SK-N-SH treated with all-trans-retinoic acid at 6 μM for 48 hours (cell line): ENCODE data around the gene SYTL3.
A peak's percentile ranks its signal among the peaks of the same experiment; 100 is the strongest.
"Not testable (repeated sequence)": the region's sequence is repeated elsewhere in the genome, so short reads cannot be mapped to it uniquely, and the experiment has no call there.

Source experiments
- ATAC-seq: fragments of 200-7000 bp; cut with Tn5 transposase; 3 replicates; pipeline ENCODE4 v1.9.1; 2020; ENCODE audit warnings: mild to moderate bottlenecking, moderate library complexity
- ARNTL ChIP-seq: fragments of 450-650 bp; formaldehyde crosslinking; IDR thresholded peaks from 2 replicates; pipeline ENCODE4 v1.5.0; 2020; ENCODE audit warnings: low read depth, mild to moderate bottlenecking, moderate library complexity, borderline replicate concordance
- BACH2 ChIP-seq: fragments of 250-450 bp; sonication (Bioruptor Pico); IDR thresholded peaks from 2 replicates; pipeline ENCODE4 v1.9.0; 2021; ENCODE audit warnings: mild to moderate bottlenecking, borderline replicate concordance
- CSDC2 ChIP-seq: fragments of 250-450 bp; sonication (Bioruptor Pico); IDR thresholded peaks from 2 replicates; pipeline ENCODE4 v1.5.0; 2020; ENCODE audit warnings: mild to moderate bottlenecking, moderate library complexity
- GLIS3 ChIP-seq: fragments of 250-450 bp; sonication (Bioruptor Pico); IDR thresholded peaks from 2 replicates; pipeline ENCODE4 v1.5.0; 2020; ENCODE audit warnings: mild to moderate bottlenecking, moderate library complexity
- ISL1 ChIP-seq: fragments of 250-450 bp; sonication (Bioruptor Pico); IDR thresholded peaks from 2 replicates; pipeline ENCODE4 v2.1.2; 2022; ENCODE audit warnings: mild to moderate bottlenecking, moderate library complexity
- OSR1 ChIP-seq: fragments of 250-450 bp; sonication (Bioruptor Pico); IDR thresholded peaks from 2 replicates; pipeline ENCODE4 v1.8.0; 2022; ENCODE audit warnings: moderate library complexity, mild to moderate bottlenecking, inconsistent platforms
- PATZ1 ChIP-seq: fragments of 250-450 bp; sonication (Bioruptor Pico); IDR thresholded peaks from 2 replicates; pipeline ENCODE4 v1.8.0; 2020; ENCODE audit warnings: mild to moderate bottlenecking, moderate library complexity, borderline replicate concordance
- POU6F1 ChIP-seq: fragments of 250-450 bp; sonication (Bioruptor Pico); IDR thresholded peaks from 2 replicates; pipeline ENCODE4 v1.8.0; 2021; ENCODE audit warnings: low read depth, mild to moderate bottlenecking, moderate library complexity, borderline replicate concordance
- PPARA ChIP-seq: fragments of 250-450 bp; sonication (Bioruptor Pico); IDR thresholded peaks from 2 replicates; pipeline ENCODE4 v1.5.0; 2020; ENCODE audit warnings: mild to moderate bottlenecking, borderline replicate concordance
- RARB ChIP-seq: fragments of 250-450 bp; sonication (Bioruptor Pico); IDR thresholded peaks from 2 replicates; pipeline ENCODE4 v1.8.0; 2021; ENCODE audit warnings: mild to moderate bottlenecking, moderate library complexity
- SNAI2 ChIP-seq: fragments of 250-450 bp; sonication (Bioruptor Pico); IDR thresholded peaks from 2 replicates; pipeline ENCODE4 v1.5.0; 2020; ENCODE audit warnings: mild to moderate bottlenecking, moderate library complexity
- TCF4 ChIP-seq: fragments of 250-450 bp; sonication (Bioruptor Pico); IDR thresholded peaks from 2 replicates; pipeline ENCODE4 v1.8.0; 2021; ENCODE audit warnings: mild to moderate bottlenecking, moderate library complexity, borderline replicate concordance
- TSHZ2 ChIP-seq: fragments of 250-450 bp; sonication (Bioruptor Pico); IDR thresholded peaks from 2 replicates; pipeline ENCODE4 v1.5.0; 2020; ENCODE audit warnings: mild to moderate bottlenecking, moderate library complexity
- ZFP30 ChIP-seq: fragments of 450-650 bp; formaldehyde crosslinking; IDR thresholded peaks from 2 replicates; pipeline ENCODE4 v1.5.0; 2022; ENCODE audit warnings: mild to moderate bottlenecking, moderate library complexity
- ZNF565 ChIP-seq: fragments of 450-650 bp; formaldehyde crosslinking; conservative IDR thresholded peaks from 2 replicates; pipeline ENCODE4 v1.5.0; 2020; ENCODE audit warnings: low read depth, mild to moderate bottlenecking, moderate library complexity
- ZNF8 ChIP-seq: fragments of 450-650 bp; formaldehyde crosslinking; IDR thresholded peaks from 2 replicates; pipeline ENCODE4 v1.5.0; 2020; ENCODE audit warnings: mild to moderate bottlenecking, moderate library complexity

Gene SYTL3

GRCh38 chr6:158649289-158650143, at the start of gene SYTL3:
TSS of gene SYTL3 (plus strand) at chr6:158650054. CDS start at chr6:158663269, 13,215 bp downstream.
- ATAC-seq, result no peak
- TF ChIP-seq ZFP30 (CRISPR knock-in tag), result no peak

GRCh38 chr6:158603261-158604047, 46.4 kb upstream of the SYTL3 start:
- TF ChIP-seq BACH2 (CRISPR knock-in tag), result no peak
- TF ChIP-seq TCF4 (CRISPR knock-in tag), result peak; percentile 49; the same call in 1 of the 2 replicates
- no peak for ATAC-seq

GRCh38 chr6:158604048-158604406, 45.8 kb upstream of the SYTL3 start:
- ATAC-seq, result no peak; the same call in 2 of the 3 replicates
- TF ChIP-seq OSR1 (CRISPR knock-in tag) (no peak), ISL1 (CRISPR knock-in tag) (no peak), ZNF565 (CRISPR knock-in tag) (no peak)

GRCh38 chr6:158605266-158605878, 44.5 kb upstream of the SYTL3 start:
- no peak for TF ChIP-seq ZFP30 (CRISPR knock-in tag)
- no peak for TF ChIP-seq OSR1 (CRISPR knock-in tag)
- no peak for TF ChIP-seq PPARA (CRISPR knock-in tag)
- no peak for TF ChIP-seq SNAI2 (CRISPR knock-in tag)
- no peak for TF ChIP-seq ZNF8 (CRISPR knock-in tag)
- TF ChIP-seq PATZ1 (CRISPR knock-in tag), result no peak
- no peak for TF ChIP-seq CSDC2 (CRISPR knock-in tag)
- no peak for TF ChIP-seq POU6F1 (CRISPR knock-in tag)
- TF ChIP-seq RARB (CRISPR knock-in tag), result no peak
- no peak for TF ChIP-seq ZNF565 (CRISPR knock-in tag)
- TF ChIP-seq TSHZ2 (CRISPR knock-in tag), result no peak
- TF ChIP-seq GLIS3 (CRISPR knock-in tag), result no peak
- peak; percentile 94 for ATAC-seq

GRCh38 chr6:158606011-158606410, 43.8 kb upstream of the SYTL3 start:
- ATAC-seq, result not testable (repeated sequence)

GRCh38 chr6:158606935-158607334, 42.9 kb upstream of the SYTL3 start:
- no peak for ATAC-seq
- no peak for TF ChIP-seq ARNTL (CRISPR knock-in tag)
- TF ChIP-seq OSR1 (CRISPR knock-in tag), result no peak
- no peak for TF ChIP-seq ZNF8 (CRISPR knock-in tag)
